Muscle layer of colon (tissue), 2 donors: ENCODE results near the gene ELOVL2.
"Not testable (repeated sequence)": the region's sequence is repeated elsewhere in the genome, so short reads cannot be mapped to it uniquely, and the experiment has no call there.

ENCODE experiments used
- H3K27ac ChIP-seq: one replicate; pipeline ENCODE4 v1.7.0; 2013; ENCODE audit warnings: low read depth, mild to moderate bottlenecking, low read length, moderate library complexity
- H3K27me3 ChIP-seq, 2 donors: one replicate each; pipeline ENCODE4 v1.7.0; 2013; ENCODE audit warnings: low read length in 2 of 2, mild to moderate bottlenecking in 2 of 2; ENCODE audit not compliant: insufficient read depth in 2 of 2, control insufficient read depth in 1 of 2
- H3K36me3 ChIP-seq: one replicate; pipeline ENCODE4 v1.7.0; 2013; ENCODE audit warnings: mild to moderate bottlenecking, low read length; ENCODE audit not compliant: insufficient read depth
- H3K4me1 ChIP-seq: one replicate; pipeline ENCODE4 v1.7.0; 2013; ENCODE audit warnings: mild to moderate bottlenecking, low read length; ENCODE audit not compliant: insufficient read depth
- H3K4me3 ChIP-seq, 2 donors: one replicate each; pipeline ENCODE4 v1.7.0; 2013; ENCODE audit warnings: low read length in 2 of 2, low read depth in 1 of 2, mild to moderate bottlenecking in 1 of 2, moderate library complexity in 1 of 2
- H3K9ac ChIP-seq: one replicate; pipeline ENCODE4 v1.7.0; 2013; ENCODE audit warnings: low read length
- H3K9me3 ChIP-seq: one replicate; pipeline ENCODE4 v1.7.0; 2013; ENCODE audit warnings: mild to moderate bottlenecking, low read length
- donor health status: abdominal sarcoma.
- donor health status: Adenocarcinoma of cecum.

Gene ELOVL2

GRCh38 chr6:11043961-11044711, at the start of gene ELOVL2:
Gene ELOVL2, minus strand, starts transcription at chr6:11044305. Its CDS starts 75 bp downstream, at chr6:11044230.
- Histone ChIP-seq H3K4me1 (no peaks in the 10 kb centered on the region), H3K9me3 (peaks cover 3% of the 10 kb centered on the region), H3K4me3 (peak within 1 kb of the TSS in 1 of 2 donors; percentile 40), H3K36me3 (no peaks in the 10 kb centered on the region), H3K27ac (no peak within 1 kb of the TSS), H3K27me3 (peaks cover 38 to 45% of the 10 kb centered on the region in 2 donors), H3K9ac (no peak within 1 kb of the TSS)

DNA sequence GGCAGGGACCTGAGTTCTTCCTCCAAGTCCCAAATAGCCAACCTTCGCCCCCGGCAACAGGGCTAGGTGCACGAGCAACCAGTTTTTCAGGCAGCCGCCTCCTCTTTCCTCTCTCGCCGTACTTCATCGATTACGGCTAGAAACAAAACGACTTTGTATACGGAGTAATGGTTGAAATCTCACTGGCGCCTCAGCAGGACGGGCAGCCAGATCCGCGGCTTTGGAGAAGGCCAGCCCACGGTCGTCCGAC, 49.2 kb upstream of the ELOVL2 start:
- H3K27me3 ChIP-seq, result no peaks in the 10 kb centered on the region
- H3K36me3 ChIP-seq, result no peaks in the 10 kb centered on the region
- H3K27ac ChIP-seq, result peak overlapping the region; percentile 97
- H3K9ac ChIP-seq, result peak overlapping the region; percentile 77
- H3K4me3 ChIP-seq, result peak overlapping the region; percentile 77 to 96
- no peaks in the 10 kb centered on the region for H3K9me3 ChIP-seq
- H3K4me1 ChIP-seq, result peaks cover 7% of the 10 kb centered on the region

- H3K4me3 ChIP-seq, result peak overlapping the region; percentile 77 to 96
- peak overlapping the region; percentile 77 for H3K9ac ChIP-seq
- H3K36me3 ChIP-seq, result no peaks in the 10 kb centered on the region
- H3K27ac ChIP-seq, result peak overlapping the region; percentile 97
- no peaks in the 10 kb centered on the region for H3K9me3 ChIP-seq
- no peaks in the 10 kb centered on the region for H3K27me3 ChIP-seq
- H3K4me1 ChIP-seq, result peaks cover 7% of the 10 kb centered on the region
These were observed 48.7 kb upstream of the ELOVL2 start for GRCh38 chr6:11092668-11093375.

DNA sequence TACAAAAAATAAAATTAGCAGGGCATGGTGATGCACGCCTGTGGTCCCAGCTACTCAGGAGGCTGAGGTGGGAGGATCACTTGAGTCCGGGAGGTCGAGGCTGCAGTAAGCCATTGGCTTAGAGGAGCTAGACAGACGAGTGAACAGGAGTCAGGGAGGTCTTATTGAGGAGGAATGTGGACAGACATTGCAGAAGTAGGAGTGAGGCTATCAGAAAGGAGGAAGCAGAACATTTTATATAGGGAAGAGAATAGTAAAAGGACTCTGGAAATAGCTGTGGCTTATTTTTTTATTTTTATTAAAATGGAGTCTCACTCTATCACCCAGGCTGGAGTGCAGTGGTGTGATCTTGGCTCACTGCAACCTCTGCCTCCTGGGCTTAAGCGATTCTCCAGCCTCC, 47.0 kb upstream of the ELOVL2 start:
- not testable (repeated sequence) for H3K4me3 ChIP-seq

GRCh38 chr6:11089695-11090094, 45.6 kb upstream of the ELOVL2 start:
- H3K27ac ChIP-seq, result no peak overlapping the region
- no peaks in the 10 kb centered on the region for H3K36me3 ChIP-seq
- H3K4me3 ChIP-seq, result no peak overlapping the region
- no peaks in the 10 kb centered on the region for H3K27me3 ChIP-seq
- H3K9ac ChIP-seq, result no peak overlapping the region
- H3K4me1 ChIP-seq, result peaks cover 7% of the 10 kb centered on the region
- no peaks in the 10 kb centered on the region for H3K9me3 ChIP-seq

More for the DNA sequence above, 47.0 kb upstream of the ELOVL2 start:
- not testable (repeated sequence) for H3K27ac ChIP-seq, H3K4me1 ChIP-seq, H3K9me3 ChIP-seq, H3K9ac ChIP-seq, H3K27me3 ChIP-seq, H3K36me3 ChIP-seq

DNA sequence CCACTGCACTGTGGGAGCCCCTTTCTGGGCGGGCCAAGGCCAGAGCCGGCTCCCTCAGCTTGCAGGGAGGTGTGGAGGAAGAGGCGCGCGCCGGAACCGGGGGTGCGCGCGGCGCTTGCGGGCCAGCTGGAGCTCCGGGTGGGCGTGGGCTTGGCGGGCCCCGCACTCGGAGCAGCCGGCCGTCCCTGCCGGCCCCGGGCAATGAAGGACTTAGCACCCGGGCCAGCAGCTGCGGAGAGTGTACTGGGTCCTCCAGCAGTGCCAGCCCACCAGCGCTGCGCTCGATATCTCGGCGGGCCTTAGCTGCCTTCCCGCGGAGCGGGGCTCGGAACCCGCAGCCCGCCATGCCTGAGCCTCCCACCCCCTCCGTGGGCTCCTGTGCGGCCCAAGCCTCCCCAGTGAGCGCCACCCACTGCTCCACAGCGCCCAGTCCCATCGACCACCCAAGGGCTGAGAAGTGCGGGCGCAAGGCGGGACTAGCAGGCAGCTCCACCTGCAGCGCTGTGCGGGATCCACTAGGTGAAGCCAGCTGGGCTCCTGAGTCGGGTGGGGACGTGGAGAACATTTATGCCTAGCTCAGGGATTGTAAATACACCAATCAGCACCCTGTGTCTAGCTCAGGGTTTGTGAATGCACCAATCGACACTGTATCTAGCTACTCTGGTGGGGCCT, 43.2 kb upstream of the ELOVL2 start:
- not testable (repeated sequence) for H3K9ac ChIP-seq, H3K27ac ChIP-seq, H3K4me1 ChIP-seq, H3K36me3 ChIP-seq, H3K9me3 ChIP-seq, H3K27me3 ChIP-seq, H3K4me3 ChIP-seq

- H3K9me3 ChIP-seq, result no peaks in the 10 kb centered on the region
- no peaks in the 10 kb centered on the region for H3K36me3 ChIP-seq
- no peak overlapping the region for H3K4me3 ChIP-seq
- no peaks in the 10 kb centered on the region for H3K4me1 ChIP-seq
- H3K27ac ChIP-seq, result no peak overlapping the region
- H3K27me3 ChIP-seq, result no peaks in the 10 kb centered on the region
- H3K9ac ChIP-seq, result no peak overlapping the region
These were observed 41.8 kb upstream of the ELOVL2 start for GRCh38 chr6:11085758-11086435.

DNA sequence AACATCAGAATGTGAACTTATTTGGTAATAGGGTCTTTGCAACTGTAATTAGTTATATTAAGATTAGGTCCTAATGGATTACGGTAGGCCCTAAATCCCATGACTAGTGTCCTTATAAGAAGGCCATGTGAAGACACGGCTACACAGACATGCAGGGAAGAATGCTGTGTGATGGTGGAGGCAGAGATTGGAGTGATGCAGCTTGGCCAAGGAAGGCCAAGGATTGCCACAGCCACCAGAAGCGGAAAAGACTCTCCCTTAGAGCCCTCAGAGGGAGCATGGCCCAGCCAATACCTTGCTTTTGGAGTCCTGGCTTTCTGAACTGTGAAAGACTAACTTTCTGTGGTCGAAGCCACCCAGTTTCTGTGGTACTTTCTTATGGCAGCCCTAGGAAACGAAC, 39.9 kb upstream of the ELOVL2 start:
- H3K4me3 ChIP-seq, result no peak overlapping the region
- no peak overlapping the region for H3K27ac ChIP-seq
- no peak overlapping the region for H3K9ac ChIP-seq
- H3K4me1 ChIP-seq, result no peaks in the 10 kb centered on the region
- no peaks in the 10 kb centered on the region for H3K27me3 ChIP-seq
- H3K9me3 ChIP-seq, result no peaks in the 10 kb centered on the region
- H3K36me3 ChIP-seq, result no peaks in the 10 kb centered on the region

DNA sequence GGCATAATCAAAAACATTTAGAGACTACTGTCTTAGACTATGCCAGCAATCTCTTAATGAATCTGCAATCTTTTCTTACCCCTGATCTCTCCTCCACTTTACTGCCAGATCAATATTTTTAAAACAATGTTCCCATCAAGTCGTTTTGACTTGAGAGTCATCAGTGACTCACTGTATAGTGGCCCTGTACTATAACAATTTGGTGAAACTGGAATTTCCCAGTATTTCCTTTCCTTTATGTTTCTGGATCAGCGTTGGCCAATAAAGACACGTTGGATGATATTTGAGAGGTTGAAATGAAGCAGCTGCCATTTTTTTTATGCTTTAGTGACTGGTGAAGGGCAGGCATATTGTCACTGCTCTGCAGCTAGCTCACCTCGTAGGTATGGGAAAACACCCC, 39.4 kb upstream of the ELOVL2 start:
- Histone ChIP-seq H3K27me3 (no peaks in the 10 kb centered on the region), H3K9ac (no peak overlapping the region), H3K9me3 (no peaks in the 10 kb centered on the region), H3K36me3 (no peaks in the 10 kb centered on the region), H3K27ac (no peak overlapping the region), H3K4me1 (no peaks in the 10 kb centered on the region), H3K4me3 (no peak overlapping the region)

GRCh38 chr6:11080296-11080695, 36.2 kb upstream of the ELOVL2 start:
- H3K9ac ChIP-seq, result no peak overlapping the region

GRCh38 chr6:11078266-11078665, 34.2 kb upstream of the ELOVL2 start:
- Histone ChIP-seq H3K27ac (no peak overlapping the region), H3K36me3 (no peaks in the 10 kb centered on the region)

More at GRCh38 chr6:11080296-11080695, 36.2 kb upstream of the ELOVL2 start:
- H3K9me3 ChIP-seq, result no peaks in the 10 kb centered on the region
- no peak overlapping the region for H3K27ac ChIP-seq
- H3K36me3 ChIP-seq, result no peaks in the 10 kb centered on the region
- no peaks in the 10 kb centered on the region for H3K27me3 ChIP-seq
- no peaks in the 10 kb centered on the region for H3K4me1 ChIP-seq
- no peak overlapping the region for H3K4me3 ChIP-seq

More at GRCh38 chr6:11078266-11078665, 34.2 kb upstream of the ELOVL2 start:
- H3K4me1 ChIP-seq, result no peaks in the 10 kb centered on the region
- no peak overlapping the region for H3K4me3 ChIP-seq
- no peaks in the 10 kb centered on the region for H3K9me3 ChIP-seq
- H3K9ac ChIP-seq, result no peak overlapping the region
- H3K27me3 ChIP-seq, result no peaks in the 10 kb centered on the region
